Effector memory CD8-positive, alpha-beta T cell (primary cell): ENCODE data around the gene NCOA5.
A peak's percentile ranks its signal among the peaks of the same experiment; 100 is the strongest.

Experiments
- ATAC-seq: fragments of 150-1000 bp; cut with Tn5 transposase; replicated peaks from 2 replicates; pipeline ENCODE4 v1.10.0; 2021; ENCODE audit warnings: mild to moderate bottlenecking, moderate library complexity
- DNase-seq, 3 experiments: peaks; one replicate each; pipeline ENCODE4 v3.0.0; 2021
- H3K27ac Mint-ChIP-seq, 2 donors: one replicate each; pipeline ENCODE4 v1.8.0; 2022; ENCODE audit warnings: mild to moderate bottlenecking in 2 of 2, mixed read lengths in 2 of 2, moderate library complexity in 2 of 2
- H3K27me3 Mint-ChIP-seq, 2 donors: one replicate each; pipeline ENCODE4 v1.8.0; 2022; ENCODE audit warnings: mixed read lengths in 2 of 2
- H3K36me3 Mint-ChIP-seq: one replicate; pipeline ENCODE4 v1.8.0; 2022; ENCODE audit warnings: mild to moderate bottlenecking, moderate library complexity, mixed read lengths; ENCODE audit not compliant: insufficient read depth
- H3K4me1 Mint-ChIP-seq, 2 donors: one replicate each; pipeline ENCODE4 v1.8.0; 2022; ENCODE audit warnings: low read depth in 2 of 2, mixed read lengths in 2 of 2
- H3K4me3 Mint-ChIP-seq, 2 donors: one replicate each; pipeline ENCODE4 v1.8.0; 2022; ENCODE audit warnings: mild to moderate bottlenecking in 2 of 2, mixed read lengths in 2 of 2, moderate library complexity in 2 of 2
- H3K9me3 Mint-ChIP-seq, 2 donors: one replicate each; pipeline ENCODE4 v1.8.0; 2022; ENCODE audit warnings: mixed read lengths in 2 of 2

NCOA5 gene

DNA sequence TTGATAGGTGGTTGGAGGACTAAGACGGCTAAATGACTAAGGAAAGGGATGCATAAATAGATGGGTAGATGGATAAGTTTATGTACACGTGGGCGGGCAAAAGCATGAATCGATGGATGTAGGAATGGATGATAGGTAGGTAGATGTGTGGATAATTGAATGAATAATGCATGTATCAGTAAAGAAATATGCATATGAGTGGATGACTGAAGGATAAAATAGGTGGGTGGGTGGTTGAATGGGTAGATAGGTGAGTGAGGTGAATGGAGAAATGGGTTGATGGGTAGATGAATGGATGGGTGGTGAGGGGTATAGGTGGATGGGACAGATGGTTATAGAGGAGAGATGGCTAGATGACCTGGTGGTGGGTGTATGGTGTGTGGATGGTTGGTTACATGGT is 40.6 kb downstream of the NCOA5 start:
- H3K36me3 Mint-ChIP-seq, result no peaks in the 10 kb centered on the region
- H3K4me3 Mint-ChIP-seq, result no peak overlapping the region
- peaks cover 33 to 57% of the 10 kb centered on the region in 2 donors for H3K27me3 Mint-ChIP-seq
- H3K9me3 Mint-ChIP-seq, result no peaks in the 10 kb centered on the region
- H3K4me1 Mint-ChIP-seq, result no peaks in the 10 kb centered on the region
- H3K27ac Mint-ChIP-seq, result no peak overlapping the region
- DNase-seq, result no peak
- no peak for ATAC-seq

DNA sequence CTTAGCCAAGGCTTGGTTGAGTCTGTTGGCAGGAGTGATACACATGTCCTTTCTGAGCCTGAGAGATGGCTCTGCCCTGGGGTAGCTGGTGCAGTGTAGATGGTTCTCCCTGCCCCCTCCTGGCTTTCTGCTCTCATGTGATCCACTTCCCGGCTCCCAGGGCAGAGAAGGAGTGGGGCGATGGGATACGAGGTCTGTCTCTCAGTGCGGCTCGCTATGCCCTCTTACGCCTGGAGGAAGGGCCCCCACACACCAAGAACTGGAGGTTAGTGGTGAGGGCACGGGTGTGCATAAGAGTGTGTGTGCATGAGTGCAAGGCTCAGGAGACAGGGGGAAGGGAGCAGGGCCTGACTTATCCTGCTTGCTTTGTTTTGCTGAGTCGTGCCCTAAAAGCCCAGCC is 41.9 kb downstream of the NCOA5 start:
- Mint-ChIP-seq H3K36me3 (no peaks in the 10 kb centered on the region), H3K4me1 (no peaks in the 10 kb centered on the region), H3K4me3 (no peak overlapping the region), H3K9me3 (no peaks in the 10 kb centered on the region), H3K27me3 (peaks cover 47 to 71% of the 10 kb centered on the region in 2 donors), H3K27ac (peak overlapping the region in 1 of 2 donors; percentile 64)
- ATAC-seq, result no peak
- DNase-seq, result no peak

DNA sequence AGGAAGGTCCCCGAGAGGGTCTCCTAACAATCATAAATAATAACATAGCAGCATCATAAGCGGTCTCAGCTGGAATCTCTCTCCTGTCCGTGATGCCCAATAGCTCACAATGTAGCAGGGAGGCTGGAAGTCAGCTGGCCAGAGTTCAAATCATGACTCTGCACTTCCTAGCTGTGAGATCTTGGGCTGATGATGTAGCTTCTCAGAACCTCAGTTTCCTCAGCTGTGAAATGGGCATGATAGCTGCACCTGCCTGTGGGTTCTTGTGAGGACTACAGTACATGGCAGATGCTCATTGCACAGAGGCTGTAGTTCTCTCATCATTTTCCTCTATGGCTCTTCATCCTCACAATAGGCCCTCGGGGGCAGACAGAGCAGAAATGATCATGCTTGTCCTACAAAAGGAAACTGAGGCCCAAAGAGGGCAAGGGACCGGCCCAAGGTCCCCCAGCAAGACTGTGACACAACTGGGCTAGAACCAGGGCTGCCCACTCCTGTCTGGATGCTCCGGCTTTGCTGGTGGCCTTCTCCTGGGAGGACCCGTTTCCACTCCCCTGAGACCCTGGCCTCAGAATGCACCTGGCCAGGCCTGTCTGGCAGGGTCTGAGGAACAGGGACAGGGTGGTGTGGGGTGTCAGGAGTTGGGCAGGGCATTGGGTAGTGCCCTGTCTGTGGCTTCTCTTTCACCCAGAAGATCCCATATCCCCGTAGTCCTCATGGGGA is 43.0 kb downstream of the NCOA5 start:
- H3K27me3 Mint-ChIP-seq, result peaks cover 57 to 82% of the 10 kb centered on the region in 2 donors
- H3K4me3 Mint-ChIP-seq, result no peak overlapping the region
- peak overlapping the region in 1 of 2 donors; percentile 64 for H3K27ac Mint-ChIP-seq
- H3K9me3 Mint-ChIP-seq, result no peaks in the 10 kb centered on the region
- no peaks in the 10 kb centered on the region for H3K36me3 Mint-ChIP-seq
- H3K4me1 Mint-ChIP-seq, result no peaks in the 10 kb centered on the region
- ATAC-seq (no peak), DNase-seq (no peak)

DNA sequence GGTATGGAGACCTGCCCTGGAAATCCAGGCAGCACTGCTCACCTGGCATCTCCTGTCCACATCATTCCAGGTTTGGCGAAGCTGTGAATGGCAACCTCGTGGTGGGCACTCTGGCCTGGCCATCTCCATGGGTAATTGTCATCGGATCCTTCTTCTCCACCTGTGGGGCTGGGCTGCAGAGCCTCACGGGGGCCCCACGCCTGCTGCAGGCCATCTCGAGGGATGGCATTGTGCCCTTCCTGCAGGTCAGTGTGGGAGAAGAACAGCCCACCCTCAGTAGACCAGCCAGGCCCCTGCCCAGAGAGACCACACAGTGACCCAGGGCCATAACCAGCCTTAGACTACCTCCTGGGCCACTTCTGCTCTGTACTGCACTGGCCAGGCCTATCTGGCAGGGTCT is 44.9 kb downstream of the NCOA5 start:
- ATAC-seq (no peak), DNase-seq (no peak)
- Mint-ChIP-seq H3K36me3 (no peaks in the 10 kb centered on the region), H3K4me1 (no peaks in the 10 kb centered on the region), H3K27me3 (peaks cover 58 to 98% of the 10 kb centered on the region in 2 donors), H3K27ac (no peak overlapping the region), H3K9me3 (no peaks in the 10 kb centered on the region), H3K4me3 (no peak overlapping the region)

DNA sequence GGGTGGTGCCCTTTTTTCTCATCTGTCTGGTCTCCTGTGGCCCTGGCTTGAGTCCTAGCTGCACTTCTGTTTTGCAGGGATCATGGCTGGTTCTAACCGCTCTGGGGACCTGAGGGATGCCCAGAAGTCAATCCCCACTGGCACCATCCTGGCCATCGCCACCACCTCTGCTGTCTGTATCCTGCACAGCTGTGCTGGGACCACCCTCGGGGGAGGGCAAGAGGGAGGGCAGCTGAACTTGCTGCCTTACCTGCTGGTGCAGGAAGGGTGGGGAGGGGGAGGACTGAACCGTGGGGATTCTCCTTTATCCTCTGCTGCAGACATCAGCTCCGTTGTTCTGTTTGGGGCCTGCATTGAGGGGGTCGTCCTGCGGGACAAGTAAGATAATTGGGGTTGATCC is 46.2 kb downstream of the NCOA5 start:
- ATAC-seq, result no peak
- H3K36me3 Mint-ChIP-seq, result no peaks in the 10 kb centered on the region

DNA sequence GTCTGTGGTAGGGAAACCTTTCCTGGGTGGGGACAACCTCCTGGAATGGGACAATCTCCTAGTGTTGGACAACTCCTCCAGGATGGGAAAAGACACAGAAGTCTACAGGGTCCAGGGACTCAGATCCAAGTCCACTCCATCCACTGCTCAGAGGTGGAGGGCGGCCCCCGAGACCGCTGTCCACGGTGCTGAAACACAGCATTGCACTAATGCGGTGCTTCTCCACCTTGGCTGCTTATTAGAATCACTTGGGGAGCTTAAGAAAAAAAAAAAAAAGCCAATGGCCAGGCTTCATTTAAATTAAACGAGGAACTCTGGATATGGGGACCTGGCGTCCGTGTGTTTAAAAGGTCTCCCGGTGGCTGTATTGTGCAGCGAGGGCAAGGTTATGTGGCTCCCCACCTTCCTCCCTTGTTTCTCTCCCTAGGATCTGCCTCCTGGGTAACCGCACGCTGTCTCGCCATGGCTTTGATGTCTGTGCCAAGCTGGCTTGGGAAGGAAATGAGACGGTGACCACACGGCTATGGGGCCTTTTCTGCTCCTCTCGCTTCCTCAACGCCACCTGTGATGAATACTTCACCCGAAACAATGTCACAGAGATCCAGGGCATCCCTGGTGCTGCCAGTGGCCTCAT is 48.7 kb downstream of the NCOA5 start:
- Mint-ChIP-seq H3K27me3 (peaks cover 41 to 83% of the 10 kb centered on the region in 2 donors), H3K4me1 (no peaks in the 10 kb centered on the region), H3K36me3 (no peaks in the 10 kb centered on the region), H3K4me3 (no peak overlapping the region), H3K27ac (no peak overlapping the region), H3K9me3 (no peaks in the 10 kb centered on the region)
- DNase-seq (peak; percentile 28 to 46 (median 36)), ATAC-seq (peak; percentile 42)

More for the DNA sequence above, 46.2 kb downstream of the NCOA5 start:
- Mint-ChIP-seq H3K27me3 (peaks cover 58 to 89% of the 10 kb centered on the region in 2 donors), H3K9me3 (no peaks in the 10 kb centered on the region), H3K27ac (no peak overlapping the region), H3K4me1 (no peaks in the 10 kb centered on the region), H3K4me3 (no peak overlapping the region)
- no peak for DNase-seq

DNA sequence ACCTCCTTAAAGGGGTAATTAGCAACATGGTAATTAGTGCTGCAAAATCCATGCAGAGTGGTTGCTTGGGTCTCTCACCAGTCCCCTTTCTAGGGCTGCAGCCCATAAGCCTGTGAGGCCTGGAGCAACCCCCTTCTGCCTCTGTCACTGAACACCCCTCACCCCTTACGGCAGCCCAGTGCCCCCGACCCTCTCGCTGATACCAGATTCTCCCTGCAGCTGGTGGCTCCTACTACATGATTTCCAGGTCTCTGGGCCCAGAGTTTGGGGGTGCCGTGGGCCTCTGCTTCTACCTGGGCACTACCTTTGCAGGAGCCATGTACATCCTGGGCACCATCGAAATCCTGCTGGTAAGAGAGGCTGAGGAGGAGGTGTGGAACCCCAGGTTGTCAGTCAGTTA is 52.7 kb downstream of the NCOA5 start:
- Mint-ChIP-seq H3K27ac (no peak overlapping the region), H3K27me3 (peaks cover 48 to 83% of the 10 kb centered on the region in 2 donors), H3K9me3 (no peaks in the 10 kb centered on the region), H3K36me3 (no peaks in the 10 kb centered on the region), H3K4me3 (no peak overlapping the region), H3K4me1 (no peaks in the 10 kb centered on the region)
- ATAC-seq (no peak), DNase-seq (no peak)

DNA sequence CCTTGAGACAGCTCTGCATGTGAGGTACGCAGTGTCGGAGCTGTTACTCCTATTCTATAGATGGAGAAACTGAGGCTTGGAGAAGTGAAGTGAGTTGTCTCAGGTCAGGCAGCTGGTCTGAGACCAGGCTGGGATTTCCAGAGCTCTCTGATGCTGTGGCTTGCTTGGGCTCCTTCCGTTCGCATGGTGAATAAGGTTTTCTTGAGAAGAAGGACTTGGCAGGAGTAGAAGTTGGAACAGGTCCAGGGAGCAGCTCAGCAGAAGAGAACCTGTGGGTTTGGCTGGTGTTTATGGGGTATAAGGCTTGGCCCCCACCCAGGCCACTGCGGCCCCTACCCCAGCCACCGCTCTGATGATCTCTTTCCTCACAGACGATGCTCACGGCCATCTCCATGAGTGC is 53.4 kb downstream of the NCOA5 start:
- Mint-ChIP-seq H3K9me3 (no peaks in the 10 kb centered on the region), H3K27ac (no peak overlapping the region), H3K4me1 (no peaks in the 10 kb centered on the region), H3K27me3 (peaks cover 44 to 83% of the 10 kb centered on the region in 2 donors), H3K4me3 (no peak overlapping the region), H3K36me3 (no peaks in the 10 kb centered on the region)
- no peak for DNase-seq
- no peak for ATAC-seq

DNA sequence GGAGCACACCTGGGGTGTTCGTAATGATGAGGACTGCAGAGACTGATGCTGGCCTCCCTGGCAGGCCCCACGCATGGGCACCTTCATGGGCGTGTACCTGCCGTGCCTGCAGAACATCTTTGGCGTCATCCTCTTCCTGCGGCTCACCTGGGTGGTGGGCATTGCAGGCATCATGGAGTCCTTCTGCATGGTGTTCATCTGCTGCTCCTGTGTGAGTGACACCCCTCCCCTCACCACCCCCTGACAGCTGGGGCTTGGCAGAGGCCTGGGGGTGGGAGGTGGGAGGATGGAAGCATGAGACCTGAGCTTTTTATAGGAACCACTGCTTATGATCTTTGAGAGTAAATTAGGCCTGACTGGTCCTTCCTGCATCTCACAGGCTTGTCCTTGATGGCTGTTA is 54.0 kb downstream of the NCOA5 start:
- DNase-seq, result no peak
- Mint-ChIP-seq H3K9me3 (no peaks in the 10 kb centered on the region), H3K36me3 (no peaks in the 10 kb centered on the region), H3K27me3 (peaks cover 47 to 83% of the 10 kb centered on the region in 2 donors), H3K4me3 (no peak overlapping the region), H3K4me1 (no peaks in the 10 kb centered on the region), H3K27ac (no peak overlapping the region)
- no peak for ATAC-seq

DNA sequence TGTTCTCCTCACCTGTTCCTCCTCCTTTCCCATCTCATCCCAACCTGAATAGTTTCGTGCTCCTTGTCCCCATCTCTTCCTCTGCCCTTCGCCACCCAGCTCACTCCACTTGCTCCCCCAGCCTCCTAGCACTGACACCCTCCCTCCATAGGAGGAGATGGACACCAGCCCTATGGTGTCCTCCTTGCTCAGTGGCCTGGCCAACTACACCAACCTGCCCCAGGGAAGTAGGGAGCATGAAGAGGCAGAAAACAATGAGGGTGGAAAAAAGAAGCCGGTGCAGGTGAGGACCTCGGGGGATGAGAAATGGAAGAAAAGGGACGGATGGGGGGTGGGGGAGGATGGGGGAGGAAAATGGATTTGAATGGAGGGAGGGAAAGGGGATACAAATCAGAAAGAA is 54.5 kb downstream of the NCOA5 start:
- DNase-seq (no peak), ATAC-seq (no peak)
- Mint-ChIP-seq H3K4me3 (no peak overlapping the region), H3K36me3 (no peaks in the 10 kb centered on the region), H3K27me3 (peaks cover 51 to 82% of the 10 kb centered on the region in 2 donors), H3K27ac (no peak overlapping the region), H3K4me1 (no peaks in the 10 kb centered on the region), H3K9me3 (no peaks in the 10 kb centered on the region)

DNA sequence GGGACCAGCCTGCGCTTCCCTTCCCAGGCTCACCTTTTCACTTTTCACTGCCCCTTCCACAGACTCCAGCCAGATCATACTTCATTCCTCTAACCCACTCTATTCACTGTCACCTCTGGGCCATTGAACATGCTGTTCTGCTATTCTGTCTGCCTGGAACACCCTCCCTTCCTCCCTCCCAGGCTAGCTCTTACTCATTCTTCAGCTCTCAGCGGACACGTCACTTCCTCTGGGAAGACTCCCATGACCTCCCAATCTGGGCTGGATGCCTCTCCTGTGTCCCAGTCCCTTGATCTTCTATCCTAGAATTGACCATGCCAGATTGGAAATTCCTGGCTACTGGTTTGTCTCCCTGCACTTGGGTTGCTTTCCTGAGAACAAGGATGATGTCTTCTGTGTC is 55.7 kb downstream of the NCOA5 start:
- no peak for DNase-seq
- ATAC-seq, result no peak
- Mint-ChIP-seq H3K9me3 (no peaks in the 10 kb centered on the region), H3K27ac (no peak overlapping the region), H3K36me3 (peaks cover 4% of the 10 kb centered on the region), H3K4me3 (no peak overlapping the region), H3K4me1 (peaks cover 0 to under 1% of the 10 kb centered on the region in 2 donors), H3K27me3 (peaks cover 62 to 89% of the 10 kb centered on the region in 2 donors)

DNA sequence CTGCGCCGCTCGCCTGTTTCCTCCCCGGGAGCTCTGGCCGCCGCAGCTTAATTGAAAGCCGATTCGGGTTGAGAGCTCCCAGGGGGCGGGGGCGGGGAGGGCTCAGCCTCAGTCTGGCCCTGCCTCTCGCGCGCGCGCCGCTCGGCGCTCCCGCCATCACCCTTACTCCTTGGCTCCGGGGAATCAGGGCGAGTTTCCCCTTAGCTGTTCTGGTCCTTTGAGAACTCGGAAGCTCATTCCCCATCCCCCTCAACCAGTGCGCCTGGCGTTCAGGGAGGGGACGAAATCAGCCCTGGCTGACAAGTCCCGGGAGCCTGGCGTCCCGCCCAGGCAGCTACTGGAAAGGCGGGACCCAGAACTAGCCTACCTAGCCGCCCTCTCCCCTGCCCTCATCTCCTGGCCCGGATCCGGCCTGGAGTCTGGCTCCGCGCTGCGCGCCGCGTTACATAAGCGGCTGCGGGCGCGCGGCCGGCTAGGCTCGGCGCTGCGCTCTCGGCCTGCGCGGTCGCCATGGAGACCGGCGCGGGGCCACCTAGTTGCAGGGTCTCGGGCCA is 58.0 kb downstream of the NCOA5 start:
- H3K9me3 Mint-ChIP-seq, result no peaks in the 10 kb centered on the region
- no peak overlapping the region for H3K27ac Mint-ChIP-seq
- H3K27me3 Mint-ChIP-seq, result peaks cover 77 to 91% of the 10 kb centered on the region in 2 donors
- DNase-seq (no peak), ATAC-seq (no peak)
- H3K4me3 Mint-ChIP-seq, result no peak overlapping the region
- H3K4me1 Mint-ChIP-seq, result peaks cover 0 to 2% of the 10 kb centered on the region in 2 donors
- peaks cover 4% of the 10 kb centered on the region for H3K36me3 Mint-ChIP-seq

DNA sequence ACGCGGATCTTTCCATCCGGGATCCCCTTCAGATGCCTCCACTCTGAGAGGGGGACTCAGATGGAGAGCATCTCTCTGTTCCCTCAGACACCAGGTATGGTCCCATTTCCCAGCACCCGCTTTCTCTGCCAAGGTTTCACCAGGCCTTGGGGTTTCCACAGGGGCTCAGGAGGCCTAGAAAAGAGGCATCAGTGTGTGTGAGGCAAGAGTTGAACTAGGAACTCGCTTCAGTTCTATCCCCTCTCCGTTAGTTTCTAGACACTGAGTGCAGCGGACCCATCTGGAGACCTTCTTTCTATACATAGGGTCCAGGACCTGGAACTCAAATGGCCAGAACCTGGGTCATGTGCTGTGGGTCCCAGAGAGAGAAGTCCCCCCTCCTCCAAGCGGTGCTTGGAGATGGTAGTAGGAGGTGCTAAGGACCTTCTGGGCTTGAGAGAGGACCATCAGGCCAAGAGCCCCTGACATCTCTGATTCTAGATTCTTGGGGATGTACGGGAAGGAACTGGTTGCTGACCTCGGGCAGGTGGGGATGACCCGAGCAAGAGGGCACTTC is 58.7 kb downstream of the NCOA5 start:
- Mint-ChIP-seq H3K27me3 (peaks cover 82 to 95% of the 10 kb centered on the region in 2 donors), H3K9me3 (no peaks in the 10 kb centered on the region), H3K36me3 (peaks cover 4% of the 10 kb centered on the region), H3K27ac (no peak overlapping the region), H3K4me1 (peaks cover 0 to 2% of the 10 kb centered on the region in 2 donors), H3K4me3 (no peak overlapping the region)
- no peak for DNase-seq
- ATAC-seq, result no peak
